ENCODE results near the gene SPATA19.

SPATA19 gene

DNA sequence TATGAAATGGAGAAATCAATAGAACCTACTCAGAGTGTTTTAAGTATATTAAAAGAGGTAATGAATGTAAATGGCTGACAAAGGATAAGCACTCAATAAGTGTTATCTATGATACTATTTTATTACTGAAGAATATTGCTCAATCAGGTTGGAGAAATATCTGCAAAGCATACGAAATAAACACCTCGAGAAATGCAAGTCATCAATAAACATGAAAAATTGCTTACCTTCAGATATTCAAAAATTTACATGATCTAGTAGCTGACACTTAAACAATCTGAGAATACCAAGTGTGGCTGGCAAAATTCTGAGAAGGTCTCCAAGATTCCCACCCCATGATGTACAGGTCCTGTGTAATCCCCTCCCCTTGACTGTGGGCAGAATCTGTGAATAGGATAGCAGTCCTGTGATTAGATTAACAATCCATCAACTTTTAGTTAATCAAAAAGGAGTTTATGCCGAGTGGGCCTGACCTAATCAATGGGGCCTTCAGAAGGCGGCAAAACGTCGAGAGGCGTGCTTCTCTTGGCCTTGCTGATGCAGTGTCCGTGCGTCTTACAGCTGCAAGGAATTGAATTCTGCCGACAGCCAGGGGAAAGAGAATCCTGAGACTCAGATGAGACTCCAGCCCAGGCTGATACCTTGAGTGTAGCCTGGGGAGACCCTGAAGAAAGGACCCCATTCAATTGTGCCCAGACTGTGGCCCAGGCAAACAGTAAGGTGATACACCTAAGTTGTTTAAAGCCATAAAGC lies 49.1 kb downstream of the SPATA19 start:
- Mint-ChIP-seq H3K36me3 (no peaks in the 10 kb centered on the region), H3K9me3 (peaks cover 14 to 15% of the 10 kb centered on the region in 2 donors), H3K27me3 (no peaks in the 10 kb centered on the region), H3K4me3 (no peak overlapping the region), H3K27ac (no peak overlapping the region), H3K4me1 (no peaks in the 10 kb centered on the region)
- ATAC-seq (replicated peaks) (no peak), DNase-seq (no peak)

DNA sequence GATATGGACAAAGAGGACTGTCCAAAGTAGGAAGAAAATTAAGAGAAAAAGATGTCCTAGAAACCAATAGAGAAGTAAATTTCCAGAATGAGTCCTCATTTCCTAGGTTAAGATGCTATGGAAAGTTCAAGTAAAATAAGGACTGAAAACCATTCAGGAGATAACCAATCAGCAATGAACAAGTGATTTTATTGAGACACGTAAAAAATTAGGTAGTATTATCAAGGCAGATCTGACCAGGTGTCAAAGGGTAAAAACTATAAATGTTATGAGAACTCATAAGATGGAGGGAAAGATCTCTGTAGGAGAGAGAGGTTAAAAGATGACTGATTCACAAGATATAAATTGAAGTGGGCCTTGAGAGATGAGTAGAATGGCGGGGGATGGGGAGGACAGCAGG lies 50.2 kb downstream of the SPATA19 start:
- ATAC-seq (replicated peaks): no peak
- Mint-ChIP-seq H3K4me1 (no peaks in the 10 kb centered on the region), H3K27me3 (no peaks in the 10 kb centered on the region), H3K36me3 (no peaks in the 10 kb centered on the region), H3K9me3 (peaks cover 14 to 15% of the 10 kb centered on the region in 2 donors), H3K4me3 (no peak overlapping the region), H3K27ac (no peak overlapping the region)
- no peak for DNase-seq

- Mint-ChIP-seq H3K4me3 (no peak overlapping the region), H3K36me3 (no peaks in the 10 kb centered on the region), H3K4me1 (no peaks in the 10 kb centered on the region), H3K27ac (no peak overlapping the region), H3K27me3 (no peaks in the 10 kb centered on the region), H3K9me3 (peaks cover 14 to 15% of the 10 kb centered on the region in 2 donors)
- DNase-seq (no peak), ATAC-seq (replicated peaks) (no peak)
Observed at GRCh38 chr11:133794205-133794604, 51.1 kb downstream of the SPATA19 start.

DNA sequence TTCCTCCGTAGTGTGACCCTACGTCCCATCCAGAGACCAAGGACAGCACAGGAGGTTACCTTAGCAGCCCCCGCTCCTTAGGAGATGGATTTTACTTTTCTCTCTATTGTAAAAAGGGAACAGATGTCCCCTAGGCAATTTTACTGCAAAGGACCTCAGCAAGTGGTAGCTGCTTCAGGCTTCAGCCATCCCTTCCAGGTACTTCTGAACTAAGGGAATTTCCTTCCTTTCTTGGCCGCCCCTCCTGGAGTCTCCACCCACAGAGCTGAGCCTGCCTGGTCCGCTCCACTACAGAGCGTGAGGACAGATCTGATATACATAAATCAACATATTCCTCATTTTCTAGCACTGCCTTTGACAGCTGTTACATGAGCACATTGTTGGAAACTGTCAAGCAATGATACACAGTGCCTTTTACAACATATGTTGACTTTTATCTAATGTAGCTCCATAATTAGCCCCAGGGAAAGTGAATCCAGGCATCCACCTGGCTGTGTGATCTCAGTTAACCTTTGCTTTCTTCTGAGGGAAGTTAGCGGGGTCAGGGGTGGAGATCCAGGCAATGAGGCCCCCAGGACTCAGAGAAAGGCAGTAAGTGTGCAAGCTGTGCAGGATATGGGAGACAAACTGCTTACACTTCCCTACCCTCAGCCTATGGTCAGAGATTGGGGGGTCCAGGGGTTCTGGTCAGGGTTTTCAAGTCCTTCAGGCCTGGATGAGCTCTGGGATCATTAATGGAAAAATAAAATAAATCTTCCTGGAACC lies 51.9 kb downstream of the SPATA19 start:
- ATAC-seq (replicated peaks) (no peak), DNase-seq (no peak)
- Mint-ChIP-seq H3K4me3 (no peak overlapping the region), H3K9me3 (peaks cover 14 to 17% of the 10 kb centered on the region in 2 donors), H3K27ac (no peak overlapping the region), H3K4me1 (no peaks in the 10 kb centered on the region), H3K36me3 (no peaks in the 10 kb centered on the region), H3K27me3 (peaks cover 4 to 5% of the 10 kb centered on the region in 2 donors)

DNA sequence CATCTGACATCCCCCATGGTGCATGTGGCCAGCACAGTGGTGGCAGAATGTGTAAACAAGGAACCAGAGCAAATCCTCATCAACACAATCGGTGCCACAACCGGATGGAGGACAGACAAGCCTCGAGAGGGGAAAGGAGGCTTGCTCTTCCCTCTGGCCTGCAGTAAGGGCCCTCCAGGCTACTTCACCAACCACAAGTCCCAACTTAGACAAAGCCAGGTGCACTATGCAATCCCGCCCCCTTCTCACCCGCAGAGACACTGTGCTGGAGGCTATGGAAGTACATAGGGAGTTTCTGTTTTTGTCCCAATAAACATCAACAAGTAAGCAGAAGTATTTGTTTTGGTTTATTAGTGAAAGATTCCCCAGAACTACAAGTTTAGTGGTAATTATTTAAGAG lies 54.3 kb downstream of the SPATA19 start:
- Mint-ChIP-seq H3K27me3 (peaks cover 16% of the 10 kb centered on the region in 2 donors), H3K9me3 (peaks cover 14 to 19% of the 10 kb centered on the region in 2 donors), H3K27ac (no peak overlapping the region), H3K4me1 (peaks cover 1 to 6% of the 10 kb centered on the region in 2 donors), H3K4me3 (no peak overlapping the region), H3K36me3 (no peaks in the 10 kb centered on the region)
- ATAC-seq (replicated peaks): no peak
- DNase-seq: no peak

Measured in stimulated activated naive B cell treated with anti-CD40 and anti-IgM and Interleukin-4, amounts not matched to agents 10 μg/mL and 1 μg/mL and 100 μg/mL, for 72 hours (primary cell).